Type B pancreatic cell (in vitro differentiated cells): Measurements from ENCODE around the gene PRPH2. TPM values are rescaled to one million over a fixed set of nuclear protein-coding genes. Genes with fewer than 3 reads are reported as not detected.

Source experiments
- DNase-seq: peaks from one replicate; pipeline ENCODE4 v3.0.0; 2021; ENCODE audit warnings: mixed read lengths; ENCODE audit not compliant: unreplicated experiment; ENCODE audit errors: extremely low spot score
- H3K27ac Mint-ChIP-seq: 2 replicates; pipeline ENCODE4 v1.8.0; 2021; ENCODE audit warnings: mild to moderate bottlenecking, mixed read lengths
- H3K27me3 Mint-ChIP-seq: 2 replicates; pipeline ENCODE4 v1.8.0; 2021; ENCODE audit warnings: mixed read lengths
- H3K36me3 Mint-ChIP-seq: 2 replicates; pipeline ENCODE4 v1.8.0; 2021; ENCODE audit warnings: mixed read lengths
- H3K4me1 Mint-ChIP-seq: one replicate; pipeline ENCODE4 v1.8.0; 2021; ENCODE audit warnings: mixed read lengths; ENCODE audit not compliant: unreplicated experiment
- H3K4me3 Mint-ChIP-seq: 2 replicates; pipeline ENCODE4 v1.8.0; 2021; ENCODE audit warnings: mild to moderate bottlenecking, mixed read lengths
- H3K9me3 Mint-ChIP-seq: 2 replicates; pipeline ENCODE4 v1.8.0; 2021; ENCODE audit warnings: mixed read lengths
- total RNA-seq: library from RNA; stranded (reverse); gene quantifications from 2 replicates; pipeline ENCODE4 v1.2.1, GENCODE V29; 2021; ENCODE audit warnings: low replicate concordance
- TF ChIP-seq, protein P1 (sequence below): fragments of 200-600 bp; sonication (generic); conservative IDR thresholded peaks from 2 replicates; pipeline ENCODE4 v1.5.0; 2021; ENCODE audit warnings: antibody characterized with exemption, mild to moderate bottlenecking

PRPH2 gene
- total RNA-seq, 1 donor from 2014 or later = not detected

DNA sequence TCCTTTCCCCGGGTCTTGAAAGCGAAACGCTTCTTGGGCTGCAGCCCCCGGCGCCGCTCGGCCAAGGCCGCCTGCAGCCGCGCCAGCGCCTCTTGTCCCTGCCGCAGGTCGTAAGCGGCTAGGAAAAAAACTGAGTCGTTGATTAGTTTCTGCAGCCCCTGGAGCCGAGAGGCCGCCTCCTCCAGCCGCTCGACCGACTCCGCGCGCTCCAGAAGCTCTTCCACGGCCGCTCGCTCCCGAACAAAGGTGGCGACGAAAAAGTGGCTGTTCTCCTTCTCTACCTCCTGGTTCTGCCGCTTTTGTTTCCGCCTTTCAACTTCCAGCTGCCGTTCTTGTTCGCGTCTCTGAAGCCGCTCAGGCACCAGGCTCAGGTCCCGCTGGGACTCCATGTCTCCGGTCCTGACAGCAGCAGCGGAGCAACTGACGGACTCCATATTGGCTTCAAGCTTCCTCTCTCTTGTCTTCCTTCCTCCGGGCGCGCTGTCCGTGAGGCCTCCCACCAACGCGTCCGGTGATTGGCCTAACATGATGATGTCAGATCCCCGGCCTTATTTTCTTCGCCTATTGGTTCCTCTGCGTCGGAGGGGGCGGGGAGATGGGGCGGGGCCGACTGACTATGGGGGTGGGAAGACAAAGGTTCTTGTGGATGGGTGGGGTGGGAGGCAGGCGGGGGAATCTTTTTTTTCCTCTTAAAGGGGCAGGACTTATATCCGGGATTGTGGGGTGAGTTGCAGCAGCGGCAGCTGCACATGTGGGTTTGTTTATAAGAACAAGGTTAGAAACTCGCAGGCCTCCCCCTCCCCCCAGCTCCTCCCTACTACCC, 23.5 kb upstream of the PRPH2 start, which contains the start of gene TBCC:
Gene TBCC, minus strand, starts transcription at position 464 of the 823 bp plus-strand sequence. Its CDS starts 30 bp downstream, at position 434.
- peaks cover 7% of the 10 kb centered on the region for H3K36me3 Mint-ChIP-seq
- H3K4me1 Mint-ChIP-seq = peaks cover 34% of the 10 kb centered on the region
- peak within 1 kb of the TSS; percentile 98 for H3K27ac Mint-ChIP-seq
- H3K9me3 Mint-ChIP-seq = no peaks in the 10 kb centered on the region
- peak; percentile 93 for DNase-seq
- no peaks in the 10 kb centered on the region for H3K27me3 Mint-ChIP-seq
- TF ChIP-seq, protein P1, sequence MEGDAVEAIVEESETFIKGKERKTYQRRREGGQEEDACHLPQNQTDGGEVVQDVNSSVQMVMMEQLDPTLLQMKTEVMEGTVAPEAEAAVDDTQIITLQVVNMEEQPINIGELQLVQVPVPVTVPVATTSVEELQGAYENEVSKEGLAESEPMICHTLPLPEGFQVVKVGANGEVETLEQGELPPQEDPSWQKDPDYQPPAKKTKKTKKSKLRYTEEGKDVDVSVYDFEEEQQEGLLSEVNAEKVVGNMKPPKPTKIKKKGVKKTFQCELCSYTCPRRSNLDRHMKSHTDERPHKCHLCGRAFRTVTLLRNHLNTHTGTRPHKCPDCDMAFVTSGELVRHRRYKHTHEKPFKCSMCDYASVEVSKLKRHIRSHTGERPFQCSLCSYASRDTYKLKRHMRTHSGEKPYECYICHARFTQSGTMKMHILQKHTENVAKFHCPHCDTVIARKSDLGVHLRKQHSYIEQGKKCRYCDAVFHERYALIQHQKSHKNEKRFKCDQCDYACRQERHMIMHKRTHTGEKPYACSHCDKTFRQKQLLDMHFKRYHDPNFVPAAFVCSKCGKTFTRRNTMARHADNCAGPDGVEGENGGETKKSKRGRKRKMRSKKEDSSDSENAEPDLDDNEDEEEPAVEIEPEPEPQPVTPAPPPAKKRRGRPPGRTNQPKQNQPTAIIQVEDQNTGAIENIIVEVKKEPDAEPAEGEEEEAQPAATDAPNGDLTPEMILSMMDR = no peak
- H3K4me3 Mint-ChIP-seq = peak within 1 kb of the TSS; percentile 98

DNA sequence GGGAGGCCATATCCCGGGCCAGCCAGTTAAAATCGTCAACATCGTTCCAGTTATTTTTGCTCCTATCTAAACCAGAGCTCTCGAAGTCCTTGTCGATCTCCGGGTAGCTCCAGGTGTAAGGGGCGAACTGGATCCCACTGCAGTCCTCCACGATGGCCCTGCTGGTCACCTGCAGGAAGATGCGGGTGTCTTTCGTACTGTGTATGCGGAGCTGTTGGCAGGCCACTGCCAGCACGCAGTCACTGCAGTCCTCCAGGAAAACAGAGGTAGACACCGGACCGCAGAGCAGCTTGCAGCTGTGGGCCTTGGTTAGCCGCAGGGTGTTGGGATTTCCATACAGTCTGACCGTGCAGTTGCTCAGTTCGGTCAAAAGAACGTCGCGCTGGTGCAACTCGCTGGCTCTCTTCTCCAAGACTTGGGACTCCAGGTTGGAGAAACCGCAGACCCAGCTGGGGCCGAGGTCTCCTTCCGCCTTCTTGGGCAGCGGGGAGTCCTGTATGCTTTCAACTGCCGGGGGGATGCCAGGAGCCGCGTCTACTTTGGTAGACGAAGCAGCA, 22.8 kb upstream of the PRPH2 start:
- no peaks in the 10 kb centered on the region for H3K27me3 Mint-ChIP-seq
- DNase-seq = no peak
- peak overlapping the region; percentile 70 for H3K27ac Mint-ChIP-seq
- H3K36me3 Mint-ChIP-seq = peaks cover 7% of the 10 kb centered on the region
- H3K9me3 Mint-ChIP-seq = no peaks in the 10 kb centered on the region
- peak overlapping the region; percentile 98 for H3K4me3 Mint-ChIP-seq
- TF ChIP-seq, protein P1 = no peak
- peaks cover 34% of the 10 kb centered on the region for H3K4me1 Mint-ChIP-seq

DNA sequence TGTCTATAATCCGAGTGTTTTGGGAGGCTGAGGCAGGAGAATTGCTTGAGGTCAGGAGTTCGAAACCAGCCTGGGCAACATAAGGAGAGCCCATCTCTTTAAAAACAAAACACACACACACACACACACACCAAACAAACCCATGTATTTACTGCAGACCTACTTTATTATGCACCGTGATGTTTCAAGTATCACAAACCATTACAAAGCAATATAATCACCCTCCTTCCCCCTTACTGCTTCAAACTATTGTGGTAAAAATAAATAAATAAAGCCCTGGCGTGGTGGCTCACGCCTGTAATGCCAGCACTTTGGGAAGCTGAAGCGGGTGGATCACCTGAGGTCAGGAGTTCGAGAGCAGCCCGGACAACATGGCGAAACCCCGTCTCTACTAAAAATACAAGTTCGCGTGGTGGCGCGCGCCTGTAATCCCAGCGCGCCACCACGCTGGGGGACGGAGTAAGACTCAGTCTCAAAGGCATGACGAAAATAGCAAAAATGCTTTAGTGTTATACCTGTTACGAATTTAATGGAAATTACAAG, 22.0 kb upstream of the PRPH2 start:
- Mint-ChIP-seq H3K27me3 (no peaks in the 10 kb centered on the region), H3K4me3 (peak overlapping the region; percentile 98), H3K4me1 (peaks cover 34% of the 10 kb centered on the region), H3K27ac (peak overlapping the region; percentile 70), H3K36me3 (peaks cover 7% of the 10 kb centered on the region), H3K9me3 (no peaks in the 10 kb centered on the region)
- TF ChIP-seq, protein P1 = no peak
- DNase-seq = no peak

DNA sequence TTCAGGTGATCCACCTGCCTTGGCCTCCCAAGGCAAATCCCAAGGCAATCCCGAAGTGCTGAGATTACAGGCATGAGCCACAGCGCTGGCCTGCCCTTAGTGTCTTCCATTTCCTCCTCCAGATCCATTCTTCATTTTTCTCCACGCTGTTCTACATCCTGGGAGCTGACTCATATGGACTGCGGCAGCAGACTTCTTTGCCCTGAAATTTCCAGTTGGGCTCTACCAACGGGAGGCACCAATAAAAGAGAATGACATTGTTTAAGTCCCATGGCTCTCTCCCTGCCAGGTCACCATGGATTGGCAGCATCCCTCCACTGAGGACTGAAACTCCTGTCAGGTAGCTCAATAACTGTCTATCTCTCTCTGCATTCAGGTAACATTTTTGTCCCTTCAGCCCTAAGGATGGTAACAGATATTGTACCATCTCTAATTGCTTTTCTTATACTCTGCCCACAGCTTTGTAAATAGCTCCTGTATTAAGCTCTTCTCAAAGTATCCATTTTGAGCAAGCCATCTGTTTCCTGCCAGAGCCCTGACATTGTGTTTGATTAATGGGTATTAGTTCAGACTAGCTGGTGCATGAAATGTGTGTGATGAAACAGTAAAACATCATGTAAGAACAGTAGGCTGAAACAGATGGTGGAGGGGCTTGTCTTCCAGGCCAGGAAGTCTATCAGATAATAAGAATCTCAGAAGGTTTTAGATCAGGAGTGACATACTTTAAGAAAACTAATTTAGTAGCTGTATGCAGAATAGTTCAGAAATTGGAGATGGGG, 19.9 kb upstream of the PRPH2 start:
- Mint-ChIP-seq H3K9me3 (no peaks in the 10 kb centered on the region), H3K4me1 (peaks cover 20% of the 10 kb centered on the region), H3K27ac (peak overlapping the region; percentile 75), H3K36me3 (peaks cover 7% of the 10 kb centered on the region), H3K27me3 (peaks cover 7% of the 10 kb centered on the region), H3K4me3 (peak overlapping the region; percentile 73)
- no peak for DNase-seq
- TF ChIP-seq, protein P1 = no peak

DNA sequence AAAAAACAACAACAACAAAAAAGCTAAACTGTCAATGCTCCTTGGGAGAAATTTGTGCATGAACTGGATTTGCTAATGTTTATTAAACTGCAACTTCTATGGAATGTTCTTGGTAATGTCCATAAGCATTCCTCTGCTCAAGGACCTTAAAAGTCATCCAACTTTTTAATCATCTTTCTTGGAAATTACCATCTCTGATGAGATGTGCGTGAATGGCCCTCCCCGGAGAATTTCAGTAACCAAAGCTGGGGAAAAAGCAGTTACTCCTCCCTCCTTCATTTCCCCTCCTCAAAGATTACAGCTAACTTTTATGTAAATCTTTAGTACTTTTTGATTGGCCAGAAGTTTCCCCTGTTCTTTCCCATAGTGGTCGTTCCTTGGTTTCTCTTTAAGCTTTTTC, 18.3 kb upstream of the PRPH2 start:
- Mint-ChIP-seq H3K4me1 (peaks cover 17% of the 10 kb centered on the region), H3K9me3 (no peaks in the 10 kb centered on the region), H3K27ac (peak overlapping the region; percentile 48), H3K36me3 (peaks cover 4% of the 10 kb centered on the region), H3K4me3 (no peak overlapping the region), H3K27me3 (peaks cover 8% of the 10 kb centered on the region)
- no peak for DNase-seq
- TF ChIP-seq, protein P1 = no peak
